HepG2 (cell line): ENCODE results near the gene PTMA. TPM values are rescaled to one million over a fixed set of nuclear protein-coding genes. Genes with fewer than 3 reads are reported as not detected.

Experiments used
- ATF7-NPFF ChIP-seq: sonication (generic); formaldehyde crosslinking; IDR thresholded peaks from 2 replicates; pipeline ENCODE4 v1.8.1; 2023; ENCODE audit warnings: mild to moderate bottlenecking, low read depth, missing genetic modification reagents, moderate library complexity
- ELK4 ChIP-seq: sonication (generic); formaldehyde crosslinking; IDR thresholded peaks from 2 replicates; pipeline ENCODE4 v1.9.0; 2021; ENCODE audit warnings: missing genetic modification reagents, borderline replicate concordance
- HNRNPK ChIP-seq: fragments of 200-400 bp; formaldehyde crosslinking; IDR thresholded peaks from 2 replicates; pipeline ENCODE4 v1.6.1; 2018; ENCODE audit warnings: low read length, low read depth, moderate library complexity, mild to moderate bottlenecking; ENCODE audit not compliant: poor library complexity, severe bottlenecking
- HOXD1 ChIP-seq: sonication (generic); formaldehyde crosslinking; IDR thresholded peaks from 2 replicates; pipeline ENCODE4 v1.5.0; 2020; ENCODE audit warnings: missing genetic modification reagents
- KLF6 ChIP-seq: IDR thresholded peaks from 2 replicates; pipeline ENCODE4 v1.8.0; 2016; ENCODE audit warnings: missing biosample characterization, missing genetic modification reagents
- MAFF ChIP-seq: IDR thresholded peaks from 2 replicates; pipeline ENCODE4 v1.6.1; 2011; ENCODE audit warnings: low read depth, low read length, improper control_type of control experiment
- SETDB1 ChIP-seq: sonication (generic); formaldehyde crosslinking; IDR thresholded peaks from 2 replicates; pipeline ENCODE4 v1.5.1; 2020; ENCODE audit warnings: missing genetic modification reagents, mild to moderate bottlenecking, borderline replicate concordance
- SKI ChIP-seq: fragments of 450-650 bp; IDR thresholded peaks from one replicate; pipeline ENCODE4 v1.6.1; 2018; ENCODE audit warnings: mild to moderate bottlenecking; ENCODE audit not compliant: partially characterized antibody
- TCF12 ChIP-seq, 2 experiments: fragments of 450-650 bp in 1 of 2; sonication (generic) in 1 of 2; formaldehyde crosslinking in 1 of 2; IDR thresholded peaks; 2 replicates each; pipeline versions ENCODE4 v1.6.1 to v1.8.0; 2017 to 2022; ENCODE audit warnings: antibody characterized with exemption in 1 of 2, mild to moderate bottlenecking in 1 of 2, missing genetic modification reagents in 1 of 2, moderate library complexity in 1 of 2
- TEF ChIP-seq: sonication (generic); formaldehyde crosslinking; IDR thresholded peaks from 2 replicates; pipeline ENCODE4 v1.5.0; 2020; ENCODE audit warnings: missing genetic modification reagents
- ZBTB2 ChIP-seq: sonication (generic); formaldehyde crosslinking; IDR thresholded peaks from 2 replicates; pipeline ENCODE4 v1.8.0; 2022; ENCODE audit warnings: low read depth, missing genetic modification reagents
- ZBTB20 ChIP-seq: sonication (generic); formaldehyde crosslinking; IDR thresholded peaks from 2 replicates; pipeline ENCODE4 v1.8.1; 2023; ENCODE audit warnings: missing genetic modification reagents, low read depth, mild to moderate bottlenecking, borderline replicate concordance
- ZBTB44 ChIP-seq: sonication (generic); formaldehyde crosslinking; IDR thresholded peaks from 2 replicates; pipeline ENCODE4 v1.4.0; 2020; ENCODE audit warnings: missing genetic modification reagents
- ZFAT ChIP-seq: sonication (generic); formaldehyde crosslinking; conservative IDR thresholded peaks from 2 replicates; pipeline ENCODE4 v1.8.1; 2023; ENCODE audit warnings: missing genetic modification reagents, inconsistent platforms
- ZFP36 ChIP-seq: fragments of 150-350 bp; IDR thresholded peaks from 2 replicates; pipeline ENCODE4 v1.6.1; 2018; ENCODE audit warnings: borderline replicate concordance, low read length, low read depth; ENCODE audit not compliant: partially characterized antibody
- ZMAT3 ChIP-seq: sonication (generic); formaldehyde crosslinking; conservative IDR thresholded peaks from 2 replicates; pipeline ENCODE4 v1.7.0; 2021; ENCODE audit warnings: missing genetic modification reagents
- ZNF124 ChIP-seq: sonication (generic); formaldehyde crosslinking; IDR thresholded peaks from 2 replicates; pipeline ENCODE4 v1.4.0; 2020; ENCODE audit warnings: missing genetic modification reagents
- ZNF224 ChIP-seq: sonication (generic); formaldehyde crosslinking; IDR thresholded peaks from 2 replicates; pipeline ENCODE4 v1.5.0; 2020; ENCODE audit warnings: mild to moderate bottlenecking, missing genetic modification reagents
- ZNF343 ChIP-seq: sonication (generic); formaldehyde crosslinking; IDR thresholded peaks from 2 replicates; pipeline ENCODE4 v1.4.0; 2020; ENCODE audit warnings: mild to moderate bottlenecking, missing genetic modification reagents
- ZNF468 ChIP-seq: sonication (generic); formaldehyde crosslinking; IDR thresholded peaks from 2 replicates; pipeline ENCODE4 v1.8.0; 2022; ENCODE audit warnings: mild to moderate bottlenecking, moderate library complexity, missing genetic modification reagents
- ZNF563 ChIP-seq: sonication (generic); formaldehyde crosslinking; IDR thresholded peaks from 2 replicates; pipeline ENCODE4 v1.8.0; 2022; ENCODE audit warnings: mild to moderate bottlenecking, moderate library complexity, missing genetic modification reagents
- polyA plus RNA-seq, 8 experiments: library from polyadenylated mRNA; depleted of rRNA in 3 of 8; stranded (reverse) in 7 of 8; unstranded in 1 of 8; fragments of >200 nt; fragmentation: Illumina TruSeq in 4 of 8; extraction: Trizol in 4 of 8; gene quantifications; 2 replicates each; pipeline versions ENCODE4 v1.2.1 to v1.2.3, GENCODE V29; 2011 to 2016; ENCODE audit warnings: low read depth in 4 of 8, missing spikeins in 1 of 8, mixed read lengths in 1 of 8; ENCODE audit not compliant: insufficient read depth in 1 of 8
- total RNA-seq, 5 experiments: library from RNA; depleted of rRNA; stranded (reverse); fragments of >200 nt; fragmentation: Illumina TruSeq; extraction: Trizol; gene quantifications; 2 replicates each; pipeline ENCODE4 v1.2.3, GENCODE V29; 2016; ENCODE audit warnings: low read depth in 1 of 5

Gene PTMA
- total and polyA plus RNA-seq, 2 of the 13 experiments (the other 11 are each of a cell fraction or from before 2014, with no cell fraction given): 190 to 1,086 TPM

GRCh38 chr2:231701456-231702373 is 6.6 kb upstream of the PTMA start (continued):
- TF ChIP-seq TCF12 (IDR thresholded peaks at IDR 0.05) (no peak), TCF12 (CRISPR knock-in tag; IDR thresholded peaks at IDR 0.05) (no peak), ZNF343 (CRISPR knock-in tag) (no peak), ZFP36 (no peak), SKI (no peak), ZFAT (CRISPR knock-in tag) (no peak), SETDB1 (CRISPR knock-in tag) (no peak), ATF7-NPFF (CRISPR knock-in tag) (no peak), MAFF (no peak), ZBTB20 (CRISPR knock-in tag) (no peak), ZNF468 (CRISPR knock-in tag) (no peak), ZBTB2 (CRISPR knock-in tag) (peak; percentile 37; the same call in 1 of the 2 replicates), TEF (CRISPR knock-in tag) (no peak), ZMAT3 (CRISPR knock-in tag) (no peak; the same call in 1 of the 2 replicates), ZNF224 (CRISPR knock-in tag) (peak; percentile 59; the same call in 1 of the 2 replicates), ZNF563 (CRISPR knock-in tag) (0 out of 2 replicates have a peak, but pooled peaks have one; percentile 6), ZNF124 (CRISPR knock-in tag) (no peak; the same call in 1 of the 2 replicates), HOXD1 (CRISPR knock-in tag) (no peak), ELK4 (CRISPR knock-in tag) (no peak), ZBTB44 (no peak), KLF6 (CRISPR knock-in tag) (no peak), HNRNPK (no peak)
